ENCODE measurements around the gene NOVA2. TPM values are rescaled to one million over a fixed set of nuclear protein-coding genes. Genes with fewer than 3 reads are reported as not detected.
A peak's percentile ranks its signal among the peaks of the same experiment; 100 is the strongest.

Gene NOVA2
- polyA plus RNA-seq, 1 donor from 2014 or later, result 9.3 TPM

DNA sequence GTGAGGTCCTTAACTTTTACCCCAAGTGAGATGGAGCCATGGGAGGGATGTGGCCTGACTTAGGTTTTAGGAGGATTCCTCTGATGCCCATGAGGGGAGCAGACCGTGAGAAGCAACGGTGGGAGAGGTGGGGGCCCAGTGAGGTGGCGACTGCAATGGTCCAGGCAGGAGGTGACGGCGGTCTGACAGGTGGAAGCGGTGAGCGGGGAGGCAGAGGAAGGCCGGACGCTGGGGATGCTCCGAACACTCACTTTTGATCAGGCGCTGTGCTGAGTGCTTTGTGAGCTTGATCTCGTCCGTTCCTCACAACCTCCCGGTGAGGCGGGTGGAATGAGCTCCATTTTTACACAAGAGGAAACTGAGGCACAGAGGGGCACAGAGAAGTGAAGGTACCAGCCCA lies 11.6 kb downstream of the NOVA2 start:
- H3K27me3 ChIP-seq (ENCODE audit: insufficient read depth, low read depth, low read length), result no peaks in the 10 kb centered on the region
- no peak overlapping the region for H2AFZ ChIP-seq (ENCODE audit: low read depth, low read length)
- no peak overlapping the region for H3K27ac ChIP-seq (ENCODE audit: low read length)
- no peaks in the 10 kb centered on the region for H3K36me3 ChIP-seq (ENCODE audit: insufficient read depth, low read length)
- TF ChIP-seq, protein P1, sequence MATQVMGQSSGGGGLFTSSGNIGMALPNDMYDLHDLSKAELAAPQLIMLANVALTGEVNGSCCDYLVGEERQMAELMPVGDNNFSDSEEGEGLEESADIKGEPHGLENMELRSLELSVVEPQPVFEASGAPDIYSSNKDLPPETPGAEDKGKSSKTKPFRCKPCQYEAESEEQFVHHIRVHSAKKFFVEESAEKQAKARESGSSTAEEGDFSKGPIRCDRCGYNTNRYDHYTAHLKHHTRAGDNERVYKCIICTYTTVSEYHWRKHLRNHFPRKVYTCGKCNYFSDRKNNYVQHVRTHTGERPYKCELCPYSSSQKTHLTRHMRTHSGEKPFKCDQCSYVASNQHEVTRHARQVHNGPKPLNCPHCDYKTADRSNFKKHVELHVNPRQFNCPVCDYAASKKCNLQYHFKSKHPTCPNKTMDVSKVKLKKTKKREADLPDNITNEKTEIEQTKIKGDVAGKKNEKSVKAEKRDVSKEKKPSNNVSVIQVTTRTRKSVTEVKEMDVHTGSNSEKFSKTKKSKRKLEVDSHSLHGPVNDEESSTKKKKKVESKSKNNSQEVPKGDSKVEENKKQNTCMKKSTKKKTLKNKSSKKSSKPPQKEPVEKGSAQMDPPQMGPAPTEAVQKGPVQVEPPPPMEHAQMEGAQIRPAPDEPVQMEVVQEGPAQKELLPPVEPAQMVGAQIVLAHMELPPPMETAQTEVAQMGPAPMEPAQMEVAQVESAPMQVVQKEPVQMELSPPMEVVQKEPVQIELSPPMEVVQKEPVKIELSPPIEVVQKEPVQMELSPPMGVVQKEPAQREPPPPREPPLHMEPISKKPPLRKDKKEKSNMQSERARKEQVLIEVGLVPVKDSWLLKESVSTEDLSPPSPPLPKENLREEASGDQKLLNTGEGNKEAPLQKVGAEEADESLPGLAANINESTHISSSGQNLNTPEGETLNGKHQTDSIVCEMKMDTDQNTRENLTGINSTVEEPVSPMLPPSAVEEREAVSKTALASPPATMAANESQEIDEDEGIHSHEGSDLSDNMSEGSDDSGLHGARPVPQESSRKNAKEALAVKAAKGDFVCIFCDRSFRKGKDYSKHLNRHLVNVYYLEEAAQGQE (IDR thresholded peaks at IDR 0.05; ENCODE audit: borderline replicate concordance), result no peak
- no peak for TF ChIP-seq EP300 (conservative IDR thresholded peaks at IDR 0.05; ENCODE audit: poor library complexity, severe bottlenecking)
- no peak for TF ChIP-seq POLR2AphosphoS5 (IDR thresholded peaks at IDR 0.05)
- no peak for TF ChIP-seq RAD21 (conservative IDR thresholded peaks at IDR 0.05)
- TF ChIP-seq SMC3 (conservative IDR thresholded peaks at IDR 0.05; ENCODE audit: poor library complexity), result no peak
- peaks cover 21% of the 10 kb centered on the region for H3K79me2 ChIP-seq (replicated peaks; ENCODE audit: insufficient read depth, low read length)
- no peaks in the 10 kb centered on the region for H3K9me2 ChIP-seq (ENCODE audit: insufficient read depth, low read length)
- H4K20me1 ChIP-seq (ENCODE audit: insufficient read depth), result no peaks in the 10 kb centered on the region
- no peaks in the 10 kb centered on the region for H3F3A ChIP-seq (ENCODE audit: insufficient read depth, low read length, poor library complexity, severe bottlenecking)
- H3K9me3 ChIP-seq (ENCODE audit: low read length), result no peaks in the 10 kb centered on the region
- H3K4me2 ChIP-seq (ENCODE audit: low read length), result no peak overlapping the region
- no peak overlapping the region for H3K4me3 ChIP-seq (ENCODE audit: low read length)
- no peak overlapping the region for H3K9ac ChIP-seq (ENCODE audit: low read length)

DNA sequence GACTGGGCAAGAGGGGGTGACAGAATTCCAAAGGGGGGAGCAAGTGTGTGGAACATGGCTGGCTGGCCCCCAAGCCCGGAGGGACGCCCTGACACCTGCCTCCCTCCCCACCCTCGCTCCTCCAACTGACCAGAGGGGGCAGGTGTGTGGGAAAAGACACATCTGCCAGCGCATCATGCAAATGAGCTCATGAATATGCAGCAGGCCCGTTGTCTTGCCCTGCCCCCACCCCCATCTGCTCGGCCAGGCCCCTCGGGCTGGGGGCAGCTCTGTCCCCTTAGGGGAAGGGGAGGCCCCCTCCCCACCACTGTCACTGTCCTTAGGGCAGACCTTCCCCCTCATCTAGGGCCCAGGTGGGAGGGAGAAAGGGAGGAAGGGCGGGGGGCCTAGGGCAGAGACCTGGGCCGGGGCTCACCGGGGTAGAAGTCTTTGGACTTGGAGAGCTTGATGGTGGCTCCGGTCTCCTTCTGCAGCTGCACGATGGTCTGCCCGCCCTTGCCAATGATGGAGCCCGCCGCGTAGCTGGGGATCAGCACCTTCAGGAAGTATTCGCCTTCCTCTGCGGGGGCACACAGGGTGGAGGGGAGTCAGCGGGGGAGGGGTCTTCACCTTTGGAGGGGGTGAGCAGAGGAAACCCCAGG lies 12.9 kb downstream of the NOVA2 start:
- H3K9ac ChIP-seq (ENCODE audit: low read length), result peak overlapping the region; percentile 11
- H3K36me3 ChIP-seq (ENCODE audit: insufficient read depth, low read length), result no peaks in the 10 kb centered on the region
- no peaks in the 10 kb centered on the region for H3K9me3 ChIP-seq (ENCODE audit: low read length)
- no peaks in the 10 kb centered on the region for H4K20me1 ChIP-seq (ENCODE audit: insufficient read depth)
- H2AFZ ChIP-seq (ENCODE audit: low read depth, low read length), result no peak overlapping the region
- no peak for TF ChIP-seq TAF1 (IDR thresholded peaks at IDR 0.05; ENCODE audit: low read depth)
- TF ChIP-seq EP300 (conservative IDR thresholded peaks at IDR 0.05; ENCODE audit: poor library complexity, severe bottlenecking), result no peak
- peak; percentile 37 for TF ChIP-seq POLR2AphosphoS5 (IDR thresholded peaks at IDR 0.05)
- TF ChIP-seq RAD21 (conservative IDR thresholded peaks at IDR 0.05), result no peak
- TF ChIP-seq EZH2 (IDR thresholded peaks at IDR 0.05; ENCODE audit: borderline replicate concordance, insufficient read depth, low read length, poor library complexity, severe bottlenecking), result no peak
- no peak for TF ChIP-seq SMC3 (conservative IDR thresholded peaks at IDR 0.05; ENCODE audit: poor library complexity)
- no peak for TF ChIP-seq MXI1 (conservative IDR thresholded peaks at IDR 0.05; ENCODE audit: poor library complexity, severe bottlenecking)
- TF ChIP-seq, protein P1 (IDR thresholded peaks at IDR 0.05; ENCODE audit: borderline replicate concordance), result no peak
- H3F3A ChIP-seq (ENCODE audit: insufficient read depth, low read length, poor library complexity, severe bottlenecking), result no peaks in the 10 kb centered on the region
- H3K27me3 ChIP-seq (ENCODE audit: insufficient read depth, low read depth, low read length), result no peaks in the 10 kb centered on the region
- peaks cover 18% of the 10 kb centered on the region for H3K79me2 ChIP-seq (replicated peaks; ENCODE audit: insufficient read depth, low read length)
- peak overlapping the region; percentile 42 for H3K4me3 ChIP-seq (ENCODE audit: low read length)
- H3K4me2 ChIP-seq (ENCODE audit: low read length), result no peak overlapping the region
- H3K9me2 ChIP-seq (ENCODE audit: insufficient read depth, low read length), result no peaks in the 10 kb centered on the region
- peak overlapping the region; percentile 25 for H3K27ac ChIP-seq (ENCODE audit: low read length)

Data from neural cell (in vitro differentiated cells).